SH-SY5Y (cell line): ENCODE measurements around the gene TMTC4.

Experiments
- GATA2 ChIP-seq: IDR thresholded peaks from 2 replicates; pipeline ENCODE4 v1.6.1; 2011; ENCODE audit warnings: mild to moderate bottlenecking, low read depth, low read length
- GATA3 ChIP-seq: IDR thresholded peaks from 2 replicates; pipeline ENCODE4 v1.6.1; 2011; ENCODE audit warnings: low read depth, mild to moderate bottlenecking, low read length, moderate library complexity

DNA sequence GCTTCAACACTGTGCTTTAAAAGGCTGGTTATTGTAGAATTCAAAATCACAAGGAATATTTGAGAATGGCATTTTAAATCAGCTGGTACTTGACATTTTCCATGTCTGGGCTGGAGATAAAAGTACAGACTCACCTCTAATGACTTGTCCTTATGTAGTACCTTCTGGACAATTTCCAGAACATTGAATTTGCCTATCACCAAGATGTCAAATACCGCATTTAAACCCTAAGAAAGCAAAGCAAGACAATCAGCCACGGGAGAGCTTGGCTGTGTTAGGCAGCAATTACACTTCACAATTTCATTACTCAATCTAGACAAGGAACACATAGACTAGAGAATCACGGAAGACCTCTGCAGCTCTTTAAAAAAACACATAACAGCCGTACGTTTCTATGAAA, 36.8 kb downstream of the TMTC4 start:
- TF ChIP-seq GATA2 (no peak), GATA3 (no peak)
